HL-60 (cell line): Measurements from ENCODE around the gene SPEM2.

Source experiments
- DNase-seq, 2 experiments: peaks; one replicate each; pipeline ENCODE4 v3.0.0-alpha.2; 2010 to 2020; ENCODE audit warnings: low read depth in 1 of 2, low spot score in 1 of 2
- H3K27ac ChIP-seq: fragments of 250-450 bp; sonication (Bioruptor Pico); replicated peaks from 2 replicates; pipeline ENCODE4 v1.5.1; 2020; ENCODE audit warnings: mild to moderate bottlenecking, moderate library complexity
- H3K27me3 ChIP-seq: fragments of 250-450 bp; sonication (Bioruptor Pico); 2 replicates; pipeline ENCODE4 v1.5.1; 2021; ENCODE audit warnings: mild to moderate bottlenecking, moderate library complexity; ENCODE audit not compliant: insufficient read depth, poor library complexity, severe bottlenecking
- H3K4me3 ChIP-seq: replicated peaks from 2 replicates; pipeline ENCODE4 v1.5.1; 2011; ENCODE audit warnings: mild to moderate bottlenecking, control low read depth, low read length; ENCODE audit not compliant: insufficient read depth
- CTCF ChIP-seq: IDR thresholded peaks from one replicate; pipeline ENCODE4 v1.5.1; 2011; ENCODE audit warnings: low read length, control low read depth, inconsistent platforms; ENCODE audit not compliant: insufficient read depth
- GABPA ChIP-seq: IDR thresholded peaks from 2 replicates; pipeline ENCODE4 v1.6.1; 2012; ENCODE audit warnings: low read depth
- POLR2AphosphoS5 ChIP-seq: IDR thresholded peaks from 2 replicates; pipeline ENCODE4 v1.6.1; 2012; ENCODE audit warnings: low read depth
- SPI1 ChIP-seq: IDR thresholded peaks from 2 replicates; pipeline ENCODE4 v1.6.1; 2012; ENCODE audit warnings: low read depth, mild to moderate bottlenecking, borderline replicate concordance
- TF ChIP-seq, protein P1 (sequence below): IDR thresholded peaks from 2 replicates; pipeline ENCODE4 v1.6.1; 2012; ENCODE audit warnings: low read depth; ENCODE audit not compliant: insufficient replicate concordance

The SPEM2 gene

GRCh38 chr17:7427549-7427948, 2.1 kb downstream of the SPEM2 start:
- DNase-seq = no peak
- H3K27me3 ChIP-seq = no peaks in the 10 kb centered on the region
- no peak for TF ChIP-seq POLR2AphosphoS5

GRCh38 chr17:7428557-7428956, 3.1 kb downstream of the SPEM2 start, which contains the start of gene SPEM3:
TSS of gene SPEM3 (plus strand) at chr17:7428857. CDS start at chr17:7428903, 46 bp downstream.
- no peak within 1 kb of the TSS for H3K4me3 ChIP-seq
- H3K27ac ChIP-seq = no peak within 1 kb of the TSS
- TF ChIP-seq, protein P1, sequence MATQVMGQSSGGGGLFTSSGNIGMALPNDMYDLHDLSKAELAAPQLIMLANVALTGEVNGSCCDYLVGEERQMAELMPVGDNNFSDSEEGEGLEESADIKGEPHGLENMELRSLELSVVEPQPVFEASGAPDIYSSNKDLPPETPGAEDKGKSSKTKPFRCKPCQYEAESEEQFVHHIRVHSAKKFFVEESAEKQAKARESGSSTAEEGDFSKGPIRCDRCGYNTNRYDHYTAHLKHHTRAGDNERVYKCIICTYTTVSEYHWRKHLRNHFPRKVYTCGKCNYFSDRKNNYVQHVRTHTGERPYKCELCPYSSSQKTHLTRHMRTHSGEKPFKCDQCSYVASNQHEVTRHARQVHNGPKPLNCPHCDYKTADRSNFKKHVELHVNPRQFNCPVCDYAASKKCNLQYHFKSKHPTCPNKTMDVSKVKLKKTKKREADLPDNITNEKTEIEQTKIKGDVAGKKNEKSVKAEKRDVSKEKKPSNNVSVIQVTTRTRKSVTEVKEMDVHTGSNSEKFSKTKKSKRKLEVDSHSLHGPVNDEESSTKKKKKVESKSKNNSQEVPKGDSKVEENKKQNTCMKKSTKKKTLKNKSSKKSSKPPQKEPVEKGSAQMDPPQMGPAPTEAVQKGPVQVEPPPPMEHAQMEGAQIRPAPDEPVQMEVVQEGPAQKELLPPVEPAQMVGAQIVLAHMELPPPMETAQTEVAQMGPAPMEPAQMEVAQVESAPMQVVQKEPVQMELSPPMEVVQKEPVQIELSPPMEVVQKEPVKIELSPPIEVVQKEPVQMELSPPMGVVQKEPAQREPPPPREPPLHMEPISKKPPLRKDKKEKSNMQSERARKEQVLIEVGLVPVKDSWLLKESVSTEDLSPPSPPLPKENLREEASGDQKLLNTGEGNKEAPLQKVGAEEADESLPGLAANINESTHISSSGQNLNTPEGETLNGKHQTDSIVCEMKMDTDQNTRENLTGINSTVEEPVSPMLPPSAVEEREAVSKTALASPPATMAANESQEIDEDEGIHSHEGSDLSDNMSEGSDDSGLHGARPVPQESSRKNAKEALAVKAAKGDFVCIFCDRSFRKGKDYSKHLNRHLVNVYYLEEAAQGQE = no peak
- TF ChIP-seq CTCF = no peak
- TF ChIP-seq SPI1 = no peak
- no peak for TF ChIP-seq GABPA
- TF ChIP-seq POLR2AphosphoS5 = no peak
- no peaks in the 10 kb centered on the region for H3K27me3 ChIP-seq
- no peak for DNase-seq

More at GRCh38 chr17:7427549-7427948, 2.1 kb downstream of the SPEM2 start:
- H3K4me3 ChIP-seq = no peak overlapping the region
- H3K27ac ChIP-seq = no peak overlapping the region

DNA sequence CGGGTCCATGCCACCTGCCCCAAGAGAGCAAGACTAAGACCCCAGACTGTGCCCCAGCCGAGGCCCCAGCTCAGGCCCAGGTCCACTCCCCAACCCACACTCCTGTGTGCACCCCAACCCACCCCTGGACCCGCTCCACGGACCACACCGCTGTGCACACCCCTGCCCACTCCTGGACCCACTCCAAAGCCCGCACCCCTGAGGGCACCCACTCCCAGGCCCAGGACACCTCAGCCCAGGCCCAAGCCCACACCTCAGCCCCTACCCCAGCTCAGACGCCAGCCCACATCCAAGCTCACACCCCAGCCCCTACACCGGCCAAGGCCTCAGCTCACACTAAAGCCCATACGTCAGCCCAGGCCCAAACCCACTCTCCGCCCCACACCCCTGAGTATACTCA, 4.3 kb downstream of the SPEM2 start:
- H3K27ac ChIP-seq = no peak overlapping the region
- no peak overlapping the region for H3K4me3 ChIP-seq
- no peaks in the 10 kb centered on the region for H3K27me3 ChIP-seq
- TF ChIP-seq POLR2AphosphoS5 = no peak
- no peak for TF ChIP-seq GABPA
- TF ChIP-seq, protein P1 = no peak
- TF ChIP-seq SPI1 = no peak
- TF ChIP-seq CTCF = no peak
- no peak for DNase-seq

DNA sequence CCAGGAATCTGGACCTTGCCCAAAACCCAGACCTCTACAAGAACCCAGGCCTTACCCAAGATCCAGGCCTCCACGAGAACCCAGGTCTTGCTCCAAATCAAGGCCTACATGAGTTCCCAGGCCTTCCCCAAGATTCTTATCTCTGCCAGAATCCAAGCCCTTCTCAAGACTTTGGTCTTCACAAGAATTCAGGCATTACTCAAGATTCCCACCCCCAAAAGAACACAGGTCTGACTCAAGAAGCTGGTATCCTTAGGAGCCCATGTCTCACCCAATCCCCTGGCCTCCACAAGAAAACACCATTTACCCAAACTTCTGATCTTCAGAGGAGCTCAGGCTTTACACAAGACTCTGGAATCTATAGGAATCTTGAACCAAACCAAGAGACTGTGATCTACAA, 5.8 kb downstream of the SPEM2 start:
- TF ChIP-seq, protein P1 = no peak
- no peak for TF ChIP-seq POLR2AphosphoS5
- TF ChIP-seq GABPA = no peak
- TF ChIP-seq SPI1 = no peak
- Histone ChIP-seq H3K27ac (no peak overlapping the region), H3K27me3 (no peaks in the 10 kb centered on the region), H3K4me3 (no peak overlapping the region)
- no peak for DNase-seq
